Activated CD4-positive, alpha-beta T cell treated with anti-CD3 and anti-CD28 coated beads for 36 hours (primary cell): ENCODE data around the gene HDAC4. TPM values are rescaled to one million over a fixed set of nuclear protein-coding genes. Genes with fewer than 3 reads are reported as not detected.

Experiments
- ATAC-seq: fragments of 200-7000 bp; cut with Tn5 transposase; one replicate; pipeline ENCODE4 v1.10.0; 2021; ENCODE audit warnings: mild to moderate bottlenecking, moderate library complexity
- CTCF ChIA-PET: fragments of 350-600 bp; sonication (Branson Sonifier 250); formaldehyde crosslinking; loops from one replicate; lab custom pipeline; 2021; ENCODE audit warnings: antibody characterized with exemption; lab: Charles Lee
- POLR2A ChIA-PET: fragments of 350-600 bp; sonication (Branson Sonifier 250); formaldehyde crosslinking; loops from one replicate; lab custom pipeline; 2021; ENCODE audit warnings: antibody characterized with exemption, inconsistent platforms; lab: Charles Lee
- DNase-seq: peaks from one replicate; pipeline ENCODE4 v3.0.0-alpha.2; 2020
- H3K27ac Mint-ChIP-seq: one replicate; pipeline ENCODE4 v1.8.0; 2021; ENCODE audit warnings: mixed read lengths
- H3K27me3 Mint-ChIP-seq: one replicate; pipeline ENCODE4 v1.8.0; 2021; ENCODE audit warnings: mixed read lengths
- H3K36me3 Mint-ChIP-seq: one replicate; pipeline ENCODE4 v1.8.0; 2021; ENCODE audit warnings: low read depth, mixed read lengths
- H3K4me1 Mint-ChIP-seq: one replicate; pipeline ENCODE4 v1.8.0; 2021; ENCODE audit warnings: mixed read lengths
- H3K4me3 Mint-ChIP-seq: one replicate; pipeline ENCODE4 v1.8.0; 2021; ENCODE audit warnings: mild to moderate bottlenecking, moderate library complexity, mixed read lengths
- H3K9me3 Mint-ChIP-seq: one replicate; pipeline ENCODE4 v1.8.0; 2021; ENCODE audit warnings: low read depth, mixed read lengths
- intact Hi-C, 2 experiments: fragments of 100-400 bp; cut with DNase I in 1 of 2; cut with micrococcal nuclease in 1 of 2; formaldehyde crosslinking; loops; one replicate each; pipeline versions ENCODE4 v1.14.2 to v1.15.1; 2022 to 2024; cut with DNase I, micrococcal nuclease
- total RNA-seq, 2 experiments: library from RNA; stranded (reverse); gene quantifications; one replicate each; pipeline ENCODE4 v1.2.3, GENCODE V29; 2021

HDAC4 gene
- total RNA-seq, 2 experiments from 2014 or later, result 25.4 to 30.4 TPM

DNA sequence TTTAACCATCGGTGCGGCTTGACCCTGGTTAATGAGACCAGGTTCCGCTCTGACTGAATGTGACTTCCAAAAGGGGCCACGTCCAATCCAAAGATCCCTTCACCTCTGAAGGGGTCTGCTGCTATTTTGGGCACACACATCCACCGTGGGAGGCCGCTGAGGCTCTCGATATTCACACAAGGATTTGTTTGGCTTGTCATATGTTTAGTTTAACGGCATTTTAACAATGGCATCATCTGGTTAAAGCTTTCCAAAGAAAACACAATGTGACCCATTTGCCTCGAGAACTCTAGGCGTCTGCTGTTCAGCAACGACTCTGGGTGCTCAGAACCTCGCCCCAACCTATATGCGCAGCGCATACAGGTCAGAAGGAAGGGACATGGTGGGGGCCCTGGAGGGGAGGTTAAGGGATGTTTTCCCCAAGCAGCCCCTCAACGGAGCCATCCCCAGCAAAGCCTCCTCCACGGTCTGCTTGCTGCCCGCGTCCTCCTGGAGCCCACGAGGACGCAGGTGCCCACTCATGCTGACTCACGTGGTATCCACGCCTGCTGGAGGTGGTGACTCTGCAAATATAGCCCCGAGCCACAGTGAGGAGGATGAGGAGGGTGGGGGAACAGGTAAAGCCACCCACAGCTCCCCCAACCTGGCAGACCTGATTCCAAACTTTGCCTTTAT lies 260.3 kb downstream of the HDAC4 start:
- POLR2A ChIA-PET, result no interaction called here
- DNase-seq, result no peak
- H3K9me3 Mint-ChIP-seq, result no peaks in the 10 kb centered on the region
- no peak for ATAC-seq
- no peak overlapping the region for H3K4me3 Mint-ChIP-seq
- intact Hi-C loops, result loop anchor here (5.0 kb wide), 2 partner anchors 127 to 257 kb away; no protein-coding TSS in a partner anchor
- peaks cover 36% of the 10 kb centered on the region for H3K36me3 Mint-ChIP-seq
- no peaks in the 10 kb centered on the region for H3K27me3 Mint-ChIP-seq
- CTCF ChIA-PET, result interaction anchor here (1.0 kb wide), 1 partner anchor 65 kb away, joined by 3 read pairs; no protein-coding TSS in a partner anchor
- no peaks in the 10 kb centered on the region for H3K4me1 Mint-ChIP-seq
- no peak overlapping the region for H3K27ac Mint-ChIP-seq

DNA sequence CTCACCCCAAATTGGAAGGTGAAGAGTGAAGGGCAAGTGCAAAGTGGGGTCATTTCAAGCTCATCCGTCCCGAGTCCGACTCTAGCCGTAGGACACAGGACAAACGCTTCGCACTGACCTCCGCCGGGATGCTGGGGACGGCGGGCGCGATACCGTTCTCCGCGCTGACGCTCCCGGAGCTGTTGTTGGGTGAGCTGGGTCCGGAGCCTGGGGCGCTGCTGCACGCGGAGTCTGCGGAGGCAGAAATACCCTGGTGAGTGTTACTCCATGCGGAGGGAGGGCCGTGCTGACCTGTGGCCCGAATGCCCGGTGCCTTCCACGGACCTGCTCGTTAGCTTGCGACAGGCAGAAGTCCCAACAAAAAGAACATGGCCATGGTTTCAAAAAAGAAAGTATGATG lies 261.3 kb downstream of the HDAC4 start:
- Mint-ChIP-seq H3K4me1 (no peaks in the 10 kb centered on the region), H3K27me3 (no peaks in the 10 kb centered on the region), H3K36me3 (peaks cover 35% of the 10 kb centered on the region), H3K27ac (no peak overlapping the region), H3K4me3 (no peak overlapping the region), H3K9me3 (no peaks in the 10 kb centered on the region)
- no peak for ATAC-seq
- intact Hi-C loops, result no loop called here
- CTCF ChIA-PET, result interaction anchor here (1.0 kb wide), 1 partner anchor 66 kb away, joined by 3 read pairs; no protein-coding TSS in a partner anchor
- no peak for DNase-seq
- POLR2A ChIA-PET, result no interaction called here

DNA sequence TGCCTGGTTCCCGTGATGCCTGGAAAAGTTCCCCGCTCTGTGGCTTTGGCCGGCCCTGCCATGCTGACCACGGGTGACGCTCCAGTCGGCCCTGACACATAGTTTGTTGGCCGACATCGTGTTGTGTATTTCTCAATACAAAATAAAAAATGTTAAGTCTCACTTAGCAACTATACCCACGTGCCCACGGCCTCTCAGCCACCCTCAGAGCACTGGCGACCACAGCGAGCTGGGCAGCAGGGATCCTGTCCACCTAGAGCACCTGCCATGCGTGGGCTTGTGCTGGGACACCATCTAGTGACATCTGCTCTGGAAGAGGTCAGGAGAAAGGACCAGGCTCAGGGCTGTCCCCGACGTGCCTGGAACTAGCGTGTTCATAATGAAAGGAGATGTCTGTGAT lies 261.7 kb downstream of the HDAC4 start:
- ATAC-seq (no peak), DNase-seq (no peak)
- ChIA-PET CTCF (no interaction called here), POLR2A (no interaction called here)
- intact Hi-C loops, result no loop called here
- H3K36me3 Mint-ChIP-seq, result peaks cover 39% of the 10 kb centered on the region
- no peaks in the 10 kb centered on the region for H3K27me3 Mint-ChIP-seq
- H3K9me3 Mint-ChIP-seq, result no peaks in the 10 kb centered on the region
- H3K4me1 Mint-ChIP-seq, result no peaks in the 10 kb centered on the region
- no peak overlapping the region for H3K4me3 Mint-ChIP-seq
- H3K27ac Mint-ChIP-seq, result no peak overlapping the region

DNA sequence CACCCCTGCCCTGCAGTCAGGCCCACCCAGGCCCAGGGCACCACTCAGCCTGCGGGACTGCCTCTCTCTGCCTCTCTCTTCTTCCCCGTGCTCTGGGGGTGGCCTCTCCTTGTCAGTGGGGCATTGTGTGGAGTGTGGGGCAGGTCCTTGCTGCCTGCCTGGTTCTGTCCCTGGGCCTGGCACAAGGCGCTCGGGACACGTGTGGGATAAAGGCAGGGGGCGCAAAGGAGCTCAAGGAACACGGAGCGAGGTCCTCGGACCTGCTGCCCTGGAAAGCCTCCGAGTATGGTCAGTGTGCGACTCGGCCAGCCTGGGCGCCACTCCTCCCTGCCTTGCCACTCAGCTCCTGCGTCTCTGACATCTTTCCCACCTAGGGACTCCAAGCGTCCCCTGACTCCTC lies 262.2 kb downstream of the HDAC4 start:
- Mint-ChIP-seq H3K27me3 (no peaks in the 10 kb centered on the region), H3K36me3 (peaks cover 44% of the 10 kb centered on the region), H3K4me3 (no peak overlapping the region), H3K27ac (no peak overlapping the region), H3K4me1 (no peaks in the 10 kb centered on the region), H3K9me3 (no peaks in the 10 kb centered on the region)
- CTCF ChIA-PET, result no interaction called here
- DNase-seq, result no peak
- no peak for ATAC-seq
- POLR2A ChIA-PET, result no interaction called here
- intact Hi-C loops, result no loop called here

DNA sequence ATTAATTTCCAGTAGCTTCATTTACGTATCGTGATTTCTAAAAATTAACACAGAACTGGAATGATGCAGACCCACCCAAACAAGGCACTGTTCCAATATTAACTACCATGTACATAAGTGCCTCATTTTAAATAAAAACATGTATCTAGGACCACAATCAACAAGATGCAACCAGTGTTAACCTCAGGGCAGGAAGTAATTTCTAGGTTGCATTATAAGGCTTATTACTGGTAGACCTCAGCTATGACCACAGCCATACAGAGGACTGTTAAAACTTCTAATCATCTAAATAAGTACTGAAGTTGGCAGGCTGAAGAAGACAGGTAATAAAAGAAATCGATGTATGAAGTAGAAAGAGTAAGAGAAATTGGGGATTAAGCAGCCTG lies 262.9 kb downstream of the HDAC4 start:
- ATAC-seq (no peak), DNase-seq (no peak)
- H3K9me3 Mint-ChIP-seq, result no peaks in the 10 kb centered on the region
- no peak overlapping the region for H3K4me3 Mint-ChIP-seq
- H3K4me1 Mint-ChIP-seq, result no peaks in the 10 kb centered on the region
- peaks cover 46% of the 10 kb centered on the region for H3K36me3 Mint-ChIP-seq
- intact Hi-C loops, result no loop called here
- CTCF ChIA-PET, result interaction anchor here (0.7 kb wide), 1 partner anchor 127 kb away, joined by 3 read pairs; no protein-coding TSS in a partner anchor
- H3K27ac Mint-ChIP-seq, result no peak overlapping the region
- no peaks in the 10 kb centered on the region for H3K27me3 Mint-ChIP-seq
- POLR2A ChIA-PET, result no interaction called here

DNA sequence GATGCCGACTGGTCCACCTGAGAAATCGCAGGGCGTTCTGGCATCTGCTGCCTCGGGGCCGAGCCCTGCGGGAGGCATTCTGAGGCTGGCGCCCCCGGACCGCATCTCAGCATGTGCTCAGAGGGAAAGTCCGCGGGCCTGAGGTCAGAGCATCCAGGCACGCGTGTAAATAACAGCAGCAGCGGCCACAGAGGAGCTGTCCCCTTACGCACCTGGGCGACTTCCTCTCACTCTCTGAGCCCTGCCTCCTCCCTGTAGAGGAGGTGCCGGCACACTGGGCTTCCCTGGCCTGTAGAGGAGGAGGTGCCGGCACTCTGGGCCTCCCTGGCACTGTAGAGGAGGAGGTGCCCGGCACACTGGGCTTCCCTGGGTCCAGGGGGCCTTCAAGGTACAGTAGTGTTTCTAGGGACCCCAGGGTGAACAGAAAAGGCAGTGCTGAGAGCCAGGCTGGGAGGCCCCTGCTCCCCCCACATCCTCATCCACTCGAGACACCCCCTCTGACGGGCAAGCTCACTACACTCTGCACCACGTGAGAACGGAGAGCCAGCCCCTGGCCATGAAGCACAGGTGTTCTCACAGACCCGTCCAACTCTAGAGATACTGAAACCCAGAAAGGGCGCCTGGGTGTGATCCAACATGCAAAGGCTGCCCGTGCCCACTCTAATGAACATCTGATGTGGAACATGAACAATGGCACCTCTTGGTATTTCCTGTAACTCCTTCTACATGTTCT lies 263.5 kb downstream of the HDAC4 start:
- Mint-ChIP-seq H3K4me3 (no peak overlapping the region), H3K27ac (no peak overlapping the region), H3K4me1 (no peaks in the 10 kb centered on the region), H3K36me3 (peaks cover 50% of the 10 kb centered on the region), H3K27me3 (no peaks in the 10 kb centered on the region), H3K9me3 (no peaks in the 10 kb centered on the region)
- ChIA-PET CTCF (interaction anchor here (0.7 kb wide), 1 partner anchor 128 kb away, joined by 3 read pairs; no protein-coding TSS in a partner anchor), POLR2A (no interaction called here)
- intact Hi-C loops, result no loop called here
- DNase-seq (no peak), ATAC-seq (no peak)

DNA sequence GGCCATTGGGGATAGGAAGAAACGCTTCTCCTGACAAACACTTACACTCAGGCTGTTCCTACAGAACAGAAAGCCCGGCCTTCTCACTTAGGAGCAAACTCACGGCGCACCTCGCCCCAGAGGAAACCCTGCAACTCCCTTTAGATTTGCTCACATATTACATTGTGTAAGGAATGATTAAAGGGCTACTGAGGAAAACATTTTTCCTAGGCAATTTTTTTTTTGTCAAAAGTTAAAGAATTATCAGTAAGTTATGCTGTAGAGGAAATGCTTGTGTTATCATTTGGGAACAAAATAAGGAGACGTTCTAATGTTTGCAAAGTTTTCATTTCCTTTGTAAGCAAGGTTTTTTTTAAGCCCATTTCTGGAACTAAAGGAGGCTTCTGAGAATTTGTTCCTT lies 264.1 kb downstream of the HDAC4 start:
- H3K4me1 Mint-ChIP-seq, result no peaks in the 10 kb centered on the region
- CTCF ChIA-PET, result no interaction called here
- intact Hi-C loops, result no loop called here
- POLR2A ChIA-PET, result no interaction called here
- H3K27me3 Mint-ChIP-seq, result no peaks in the 10 kb centered on the region
- ATAC-seq (no peak), DNase-seq (no peak)
- H3K27ac Mint-ChIP-seq, result no peak overlapping the region
- H3K4me3 Mint-ChIP-seq, result no peak overlapping the region
- peaks cover 50% of the 10 kb centered on the region for H3K36me3 Mint-ChIP-seq
- H3K9me3 Mint-ChIP-seq, result no peaks in the 10 kb centered on the region

DNA sequence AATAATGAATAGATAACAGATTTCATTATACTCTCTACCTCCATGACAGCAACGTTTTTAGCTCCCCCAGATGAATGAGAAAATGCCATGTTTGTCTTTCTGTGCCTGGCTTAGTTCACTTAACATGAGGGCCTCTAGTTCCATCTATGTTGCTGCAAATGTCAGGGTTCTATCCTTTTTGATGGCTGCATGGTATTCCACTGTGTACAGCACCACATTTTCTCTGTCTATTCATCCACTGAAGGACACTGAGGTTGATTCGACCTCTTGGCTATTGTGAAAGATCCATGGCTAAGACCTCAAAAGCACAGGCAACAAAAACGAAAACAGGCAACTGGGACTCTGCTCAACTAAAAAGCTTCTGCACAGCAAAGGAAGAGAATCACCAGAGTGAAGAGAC lies 264.6 kb downstream of the HDAC4 start:
- no peak for ATAC-seq

DNA sequence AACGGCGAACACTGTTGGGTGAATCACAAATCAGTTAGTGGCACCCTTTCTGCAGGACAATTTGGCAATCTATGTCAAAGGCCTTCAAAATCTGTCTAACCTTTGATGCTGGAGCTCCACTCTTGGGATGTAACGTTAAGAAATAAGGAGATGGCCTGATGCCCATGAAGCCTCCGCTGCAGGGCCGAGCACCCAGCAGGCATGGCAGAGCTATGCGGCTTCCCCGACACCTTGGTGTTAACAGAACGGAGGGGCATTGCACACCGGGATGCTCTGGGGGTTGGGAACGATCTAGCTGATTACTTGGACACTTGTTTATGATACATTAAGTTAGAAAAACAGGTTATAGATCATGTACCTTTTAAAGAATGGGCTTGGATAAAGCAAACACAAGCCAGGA lies 265.3 kb downstream of the HDAC4 start:
- no peaks in the 10 kb centered on the region for H3K9me3 Mint-ChIP-seq
- ChIA-PET POLR2A (no interaction called here), CTCF (interaction anchor here (0.7 kb wide), 1 partner anchor 152 kb away, joined by 3 read pairs; no protein-coding TSS in a partner anchor)
- no peak for ATAC-seq
- H3K4me1 Mint-ChIP-seq, result no peaks in the 10 kb centered on the region
- H3K27me3 Mint-ChIP-seq, result no peaks in the 10 kb centered on the region
- no peak overlapping the region for H3K4me3 Mint-ChIP-seq
- intact Hi-C loops, result no loop called here
- no peak overlapping the region for H3K27ac Mint-ChIP-seq
- DNase-seq, result no peak
- peaks cover 53% of the 10 kb centered on the region for H3K36me3 Mint-ChIP-seq

More for the DNA sequence above, 264.6 kb downstream of the HDAC4 start:
- Mint-ChIP-seq H3K9me3 (no peaks in the 10 kb centered on the region), H3K27me3 (no peaks in the 10 kb centered on the region), H3K4me1 (no peaks in the 10 kb centered on the region), H3K36me3 (peaks cover 50% of the 10 kb centered on the region), H3K4me3 (no peak overlapping the region), H3K27ac (no peak overlapping the region)
- CTCF ChIA-PET, result interaction anchor here (0.7 kb wide), 1 partner anchor 153 kb away, joined by 3 read pairs; no protein-coding TSS in a partner anchor
- POLR2A ChIA-PET, result no interaction called here
- DNase-seq, result no peak
- intact Hi-C loops, result no loop called here

DNA sequence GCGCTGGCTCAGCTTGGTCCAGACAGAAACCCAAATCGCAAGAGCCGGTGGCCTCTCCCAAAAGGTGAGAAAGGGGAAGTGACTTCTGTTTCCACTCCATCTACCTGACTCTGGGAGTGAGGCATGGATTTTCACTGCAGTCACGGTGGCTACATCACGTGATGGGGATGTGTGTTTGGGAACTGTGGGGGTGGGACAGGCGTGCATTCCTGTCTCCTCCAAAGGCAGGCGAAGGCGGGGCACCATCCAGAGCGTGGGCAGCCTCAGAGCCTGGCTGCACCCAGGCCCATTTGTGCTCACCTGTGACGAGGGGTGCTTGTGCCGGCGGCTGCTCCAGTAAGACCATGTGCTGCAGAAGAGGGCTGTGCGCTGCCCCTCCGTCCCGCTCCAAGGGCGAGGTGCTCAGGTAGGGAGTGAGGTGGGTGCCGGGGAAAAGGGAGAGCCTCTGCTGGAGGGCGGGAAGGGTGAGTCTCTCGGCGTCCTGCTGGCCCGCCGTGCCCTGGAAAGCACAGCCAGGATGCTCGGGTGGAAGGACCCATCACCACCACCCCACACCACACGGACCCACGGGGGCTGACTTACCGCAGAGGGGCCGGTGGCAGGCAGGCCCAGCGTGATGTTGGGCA lies 266.8 kb downstream of the HDAC4 start:
- intact Hi-C loops, result no loop called here
- no peaks in the 10 kb centered on the region for H3K9me3 Mint-ChIP-seq
- no peak for ATAC-seq
- no peaks in the 10 kb centered on the region for H3K4me1 Mint-ChIP-seq
- no peak overlapping the region for H3K4me3 Mint-ChIP-seq
- no peak overlapping the region for H3K27ac Mint-ChIP-seq
- no peaks in the 10 kb centered on the region for H3K27me3 Mint-ChIP-seq
- ChIA-PET CTCF (no interaction called here), POLR2A (no interaction called here)
- peaks cover 47% of the 10 kb centered on the region for H3K36me3 Mint-ChIP-seq
- DNase-seq, result no peak

DNA sequence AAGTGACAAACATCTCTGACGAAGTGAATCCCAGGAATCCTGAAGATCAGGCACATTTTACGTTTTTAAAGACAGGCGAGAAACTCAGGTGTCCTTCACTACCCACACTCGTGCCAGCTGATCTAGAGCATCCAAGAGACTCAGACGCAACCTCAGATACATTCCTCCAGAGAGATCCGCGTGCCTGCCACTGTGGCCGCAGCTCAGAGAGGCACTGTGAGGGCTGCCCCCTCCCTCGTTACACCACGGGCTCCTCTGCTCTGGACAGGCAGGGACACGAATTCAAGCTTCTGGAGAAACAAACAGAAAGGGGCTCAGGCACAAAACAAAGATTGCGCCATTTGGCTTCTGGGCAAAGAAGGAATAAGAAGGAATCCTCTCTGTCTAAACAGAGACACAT lies 268.0 kb downstream of the HDAC4 start:
- Mint-ChIP-seq H3K4me3 (no peak overlapping the region), H3K27ac (no peak overlapping the region), H3K9me3 (no peaks in the 10 kb centered on the region), H3K4me1 (no peaks in the 10 kb centered on the region), H3K36me3 (peaks cover 40% of the 10 kb centered on the region), H3K27me3 (no peaks in the 10 kb centered on the region)
- ChIA-PET POLR2A (no interaction called here), CTCF (no interaction called here)
- intact Hi-C loops, result no loop called here
- DNase-seq (no peak), ATAC-seq (no peak)
